Measurements from ENCODE around the gene DDAH1. TPM values are rescaled to one million over a fixed set of nuclear protein-coding genes. Genes with fewer than 3 reads are reported as not detected.

The DDAH1 gene
- total RNA-seq (2022; extraction: Qiagen RNA extraction) = 5.3 to 7.5 TPM (median 6.6 TPM) in 5 replicates

DNA sequence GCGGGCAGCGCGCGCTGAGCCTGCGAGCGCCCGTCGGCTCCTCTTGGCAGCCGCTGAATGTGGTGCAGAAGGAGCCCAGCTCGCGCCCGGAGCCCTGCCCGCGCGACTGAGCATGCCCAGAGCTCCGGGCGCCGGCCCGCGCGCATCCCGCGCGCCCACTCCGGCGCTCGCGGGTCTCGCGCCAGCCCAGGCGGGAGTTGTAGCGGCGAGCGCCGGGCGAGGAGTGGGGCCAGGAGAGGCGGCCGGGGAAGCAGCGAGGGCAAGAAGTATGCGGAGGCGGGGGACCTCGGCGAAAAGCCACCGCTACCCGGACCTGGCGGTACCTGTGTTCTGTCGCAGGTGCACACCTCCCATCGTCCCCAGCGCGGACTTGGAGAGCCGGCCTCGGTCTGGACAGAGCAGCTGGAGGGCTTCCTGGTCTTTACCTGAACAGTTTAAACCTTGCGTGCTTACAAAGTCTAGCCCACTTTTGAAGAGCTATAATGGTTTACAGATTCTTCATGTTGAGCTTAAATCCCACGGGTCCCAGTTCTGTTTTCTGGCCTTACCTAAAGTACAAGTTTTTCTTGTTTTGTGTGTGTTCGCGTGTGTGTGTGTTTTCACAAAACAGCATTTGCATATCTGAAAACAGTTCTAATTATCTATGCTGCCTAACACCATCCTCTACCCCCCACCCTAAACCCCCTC is at the start of gene DDAH1:
DDAH1 (minus strand) TSS at position 61 of the 687 bp plus-strand sequence. CDS start 114 bp downstream, outside the sequence.

DNA sequence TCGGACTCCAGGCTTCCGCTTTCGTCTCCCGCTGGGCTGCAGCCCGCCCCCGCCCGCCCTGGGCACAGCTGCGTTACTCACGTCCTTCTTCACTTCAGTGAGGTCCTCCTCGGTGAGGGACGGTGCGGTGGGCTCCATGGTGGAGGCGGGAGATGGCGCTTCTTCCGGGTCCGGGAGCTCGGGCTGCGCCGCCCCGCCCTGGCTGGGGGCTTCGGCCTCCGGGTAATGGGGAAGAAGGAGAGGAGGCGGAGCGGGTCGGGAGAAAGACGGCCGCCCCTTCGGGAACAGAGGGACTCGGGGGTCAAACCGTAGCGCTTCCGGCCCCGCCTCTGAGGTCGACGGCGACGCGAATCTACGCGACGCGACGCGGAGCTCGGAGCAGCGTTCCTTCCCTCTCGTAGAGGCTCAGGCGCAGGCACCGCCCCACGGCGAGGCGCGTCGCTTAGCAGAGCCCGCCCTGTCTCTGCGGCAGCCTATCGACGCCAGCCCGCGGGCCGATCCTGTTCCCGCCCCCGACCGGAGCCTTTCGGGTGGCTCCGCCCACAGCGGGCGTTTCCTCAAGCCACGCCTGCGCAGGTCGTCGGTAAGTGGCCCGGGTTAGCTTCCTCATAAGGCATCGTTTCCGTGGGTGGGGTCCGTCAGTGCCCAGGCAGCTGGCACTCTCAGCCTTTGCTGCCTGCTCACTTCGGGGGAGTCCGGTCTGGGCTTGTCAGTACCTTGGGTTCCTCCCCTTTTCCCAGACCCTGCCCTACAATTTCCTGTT is 188.6 kb downstream of the DDAH1 start, which contains the start of gene BCL10:
BCL10 (minus strand) TSS at position 418 of the 763 bp plus-strand sequence; CDS start at position 138, 280 bp downstream.

Other genes with a start within 250 kb of the DDAH1 start
- gene C1orf52, start 205.5 kb downstream of the DDAH1 start, total RNA-seq (2022; extraction: Qiagen RNA extraction) = 15.2 to 20.2 TPM (median 19.7 TPM) in 5 replicates
- gene BCL10, start 188.5 kb downstream of the DDAH1 start, total RNA-seq (2022; extraction: Qiagen RNA extraction) = 12.7 to 17.5 TPM (median 13.5 TPM) in 5 replicates
- 51.9 to 62.2 TPM (median 54.6 TPM) in 5 replicates for gene CCN1, start 115.6 kb upstream of the DDAH1 start, total RNA-seq (2022; extraction: Qiagen RNA extraction)
- gene ZNHIT6, start 243.3 kb upstream of the DDAH1 start, total RNA-seq (2022; extraction: Qiagen RNA extraction) = 15.9 to 24.0 TPM (median 17.6 TPM) in 5 replicates